ENCODE measurements around the gene BANK1. TPM values are rescaled to one million over a fixed set of nuclear protein-coding genes. Genes with fewer than 3 reads are reported as not detected.

The BANK1 gene
- total RNA-seq, 1 donor from 2014 or later: 1.7 TPM

GRCh38 chr4:101813604-101814003 is 23.1 kb downstream of the BANK1 start:
- no peak overlapping the region for H3K4me3 Mint-ChIP-seq
- H3K9me3 Mint-ChIP-seq: no peaks in the 10 kb centered on the region
- no peaks in the 10 kb centered on the region for H3K27me3 Mint-ChIP-seq
- TF ChIP-seq, protein P1, sequence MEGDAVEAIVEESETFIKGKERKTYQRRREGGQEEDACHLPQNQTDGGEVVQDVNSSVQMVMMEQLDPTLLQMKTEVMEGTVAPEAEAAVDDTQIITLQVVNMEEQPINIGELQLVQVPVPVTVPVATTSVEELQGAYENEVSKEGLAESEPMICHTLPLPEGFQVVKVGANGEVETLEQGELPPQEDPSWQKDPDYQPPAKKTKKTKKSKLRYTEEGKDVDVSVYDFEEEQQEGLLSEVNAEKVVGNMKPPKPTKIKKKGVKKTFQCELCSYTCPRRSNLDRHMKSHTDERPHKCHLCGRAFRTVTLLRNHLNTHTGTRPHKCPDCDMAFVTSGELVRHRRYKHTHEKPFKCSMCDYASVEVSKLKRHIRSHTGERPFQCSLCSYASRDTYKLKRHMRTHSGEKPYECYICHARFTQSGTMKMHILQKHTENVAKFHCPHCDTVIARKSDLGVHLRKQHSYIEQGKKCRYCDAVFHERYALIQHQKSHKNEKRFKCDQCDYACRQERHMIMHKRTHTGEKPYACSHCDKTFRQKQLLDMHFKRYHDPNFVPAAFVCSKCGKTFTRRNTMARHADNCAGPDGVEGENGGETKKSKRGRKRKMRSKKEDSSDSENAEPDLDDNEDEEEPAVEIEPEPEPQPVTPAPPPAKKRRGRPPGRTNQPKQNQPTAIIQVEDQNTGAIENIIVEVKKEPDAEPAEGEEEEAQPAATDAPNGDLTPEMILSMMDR (conservative IDR thresholded peaks at IDR 0.05): no peak
- no peak for DNase-seq (ENCODE audit: extremely low spot score, unreplicated experiment)
- H3K27ac Mint-ChIP-seq: no peak overlapping the region
- no peaks in the 10 kb centered on the region for H3K4me1 Mint-ChIP-seq (ENCODE audit: unreplicated experiment)
- H3K36me3 Mint-ChIP-seq: no peaks in the 10 kb centered on the region

DNA sequence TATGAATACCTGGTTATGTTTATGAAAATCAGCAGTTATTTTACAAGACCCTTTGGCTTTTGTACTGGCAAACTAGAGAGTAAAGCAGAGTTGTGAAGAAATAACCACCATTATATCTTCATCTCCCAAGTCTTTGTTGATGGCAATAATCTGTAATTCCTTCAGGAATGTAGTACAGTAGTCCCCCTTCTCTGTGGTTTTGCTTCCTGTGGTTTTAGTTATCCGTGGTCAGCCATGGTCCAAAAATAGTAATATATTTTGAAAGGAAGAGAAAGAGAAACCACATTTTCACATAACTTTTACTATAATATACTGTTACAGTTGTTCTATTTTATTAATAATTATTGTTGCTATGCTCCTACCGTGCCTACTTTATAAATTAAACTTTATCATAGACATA is 27.8 kb downstream of the BANK1 start:
- TF ChIP-seq, protein P1 (conservative IDR thresholded peaks at IDR 0.05): no peak
- no peaks in the 10 kb centered on the region for H3K27me3 Mint-ChIP-seq

GRCh38 chr4:101823864-101824263 is 33.3 kb downstream of the BANK1 start:
- H3K4me1 Mint-ChIP-seq (ENCODE audit: unreplicated experiment): no peaks in the 10 kb centered on the region
- no peak overlapping the region for H3K4me3 Mint-ChIP-seq
- peaks cover 11% of the 10 kb centered on the region for H3K9me3 Mint-ChIP-seq
- DNase-seq (ENCODE audit: extremely low spot score, unreplicated experiment): no peak
- no peaks in the 10 kb centered on the region for H3K27me3 Mint-ChIP-seq
- TF ChIP-seq, protein P1 (conservative IDR thresholded peaks at IDR 0.05): no peak
- no peak overlapping the region for H3K27ac Mint-ChIP-seq
- no peaks in the 10 kb centered on the region for H3K36me3 Mint-ChIP-seq

More for the DNA sequence above, 27.8 kb downstream of the BANK1 start:
- Mint-ChIP-seq H3K36me3 (no peaks in the 10 kb centered on the region), H3K4me1 (ENCODE audit: unreplicated experiment) (no peaks in the 10 kb centered on the region), H3K4me3 (no peak overlapping the region), H3K27ac (no peak overlapping the region), H3K9me3 (peaks cover 11% of the 10 kb centered on the region)
- no peak for DNase-seq (ENCODE audit: extremely low spot score, unreplicated experiment)

DNA sequence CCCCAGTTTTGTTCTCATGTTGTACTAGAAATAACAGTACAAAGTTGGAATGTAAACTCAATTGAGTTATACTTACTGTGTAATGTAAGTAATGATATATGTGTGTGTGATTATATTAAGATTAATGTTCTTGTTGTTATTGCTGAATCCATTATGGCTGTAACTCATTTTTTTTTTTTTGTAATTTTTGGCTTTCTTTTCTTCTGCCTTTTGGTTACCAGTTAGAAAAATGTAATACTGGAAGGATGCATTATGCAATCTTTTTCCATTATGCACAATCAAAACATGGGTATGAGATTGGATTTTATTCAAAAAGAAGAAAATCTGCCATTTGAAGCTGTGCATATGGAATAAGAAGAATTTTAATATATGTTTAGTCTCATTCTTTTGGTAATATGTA is 34.0 kb downstream of the BANK1 start:
- Mint-ChIP-seq H3K9me3 (peaks cover 11% of the 10 kb centered on the region), H3K4me1 (ENCODE audit: unreplicated experiment) (no peaks in the 10 kb centered on the region), H3K27ac (no peak overlapping the region), H3K4me3 (no peak overlapping the region), H3K36me3 (no peaks in the 10 kb centered on the region), H3K27me3 (no peaks in the 10 kb centered on the region)
- TF ChIP-seq, protein P1 (conservative IDR thresholded peaks at IDR 0.05): no peak
- no peak for DNase-seq (ENCODE audit: extremely low spot score, unreplicated experiment)

DNA sequence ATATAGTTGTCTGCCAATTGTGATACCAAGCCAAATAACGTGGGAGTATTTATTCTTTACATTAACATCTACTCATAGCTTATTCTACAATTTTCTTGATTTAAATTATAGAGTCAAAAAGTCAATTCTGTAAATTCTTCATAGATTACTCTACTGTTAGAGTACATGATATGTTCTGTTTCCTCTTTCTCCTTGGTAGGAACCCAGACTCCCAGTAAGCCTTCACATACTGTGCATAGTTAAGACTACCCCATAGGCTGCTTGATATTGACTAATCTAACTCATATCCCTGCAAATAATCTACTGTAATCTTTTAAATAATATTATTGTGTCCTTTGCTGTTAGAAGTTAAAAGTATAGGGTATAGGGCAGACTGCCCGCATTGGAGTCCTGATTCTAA is 35.4 kb downstream of the BANK1 start:
- no peak overlapping the region for H3K27ac Mint-ChIP-seq
- peaks cover 8% of the 10 kb centered on the region for H3K9me3 Mint-ChIP-seq
- no peaks in the 10 kb centered on the region for H3K4me1 Mint-ChIP-seq (ENCODE audit: unreplicated experiment)
- H3K4me3 Mint-ChIP-seq: no peak overlapping the region
- no peaks in the 10 kb centered on the region for H3K27me3 Mint-ChIP-seq
- H3K36me3 Mint-ChIP-seq: no peaks in the 10 kb centered on the region
- TF ChIP-seq, protein P1 (conservative IDR thresholded peaks at IDR 0.05): no peak
- DNase-seq (ENCODE audit: extremely low spot score, unreplicated experiment): no peak

DNA sequence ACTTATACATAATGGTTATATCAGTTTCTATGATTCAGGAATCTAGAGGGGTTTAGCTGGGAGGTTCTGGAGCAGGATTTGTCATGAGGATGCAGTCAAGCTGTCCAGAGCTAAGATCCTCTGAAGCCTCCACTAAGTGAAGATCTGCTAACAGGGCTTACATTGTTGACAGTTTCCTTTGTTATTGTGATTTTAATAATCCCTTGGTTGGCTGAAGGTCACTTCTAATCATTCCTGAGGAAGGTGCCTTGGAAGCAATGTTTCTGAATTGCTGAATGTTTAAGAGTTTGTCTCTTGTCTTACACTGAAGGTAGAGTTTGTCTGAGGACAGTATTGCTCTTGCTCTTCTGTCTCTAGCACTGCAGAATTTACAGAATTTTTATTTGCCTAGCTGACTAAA is 41.3 kb downstream of the BANK1 start:
- no peaks in the 10 kb centered on the region for H3K27me3 Mint-ChIP-seq

More for the DNA sequence above, 41.3 kb downstream of the BANK1 start:
- no peak for DNase-seq (ENCODE audit: extremely low spot score, unreplicated experiment)
- TF ChIP-seq, protein P1 (conservative IDR thresholded peaks at IDR 0.05): no peak
- H3K36me3 Mint-ChIP-seq: no peaks in the 10 kb centered on the region
- peaks cover 5% of the 10 kb centered on the region for H3K4me1 Mint-ChIP-seq (ENCODE audit: unreplicated experiment)
- no peaks in the 10 kb centered on the region for H3K9me3 Mint-ChIP-seq
- H3K4me3 Mint-ChIP-seq: no peak overlapping the region
- H3K27ac Mint-ChIP-seq: no peak overlapping the region

Data from type B pancreatic cell (in vitro differentiated cells).